OCI-LY1 (cell line): ENCODE measurements around the gene FRMD4A.

Experiments
- EZH2 ChIP-seq: fragments of 200-600 bp; sonication (generic), shearing (Covaris generic); IDR thresholded peaks from 2 replicates; pipeline ENCODE4 v1.8.0; 2017; ENCODE audit warnings: borderline replicate concordance, mixed run types, mild to moderate bottlenecking, antibody characterized with exemption, low read length, moderate library complexity, mixed read lengths
- TF ChIP-seq, protein P1 (sequence below): fragments of 200-600 bp; sonication (generic), shearing (Covaris generic); IDR thresholded peaks from 2 replicates; pipeline ENCODE4 v1.5.1; 2017; ENCODE audit warnings: mild to moderate bottlenecking, antibody characterized with exemption, low read length, moderate library complexity, mixed read lengths

- TF ChIP-seq, protein P1, sequence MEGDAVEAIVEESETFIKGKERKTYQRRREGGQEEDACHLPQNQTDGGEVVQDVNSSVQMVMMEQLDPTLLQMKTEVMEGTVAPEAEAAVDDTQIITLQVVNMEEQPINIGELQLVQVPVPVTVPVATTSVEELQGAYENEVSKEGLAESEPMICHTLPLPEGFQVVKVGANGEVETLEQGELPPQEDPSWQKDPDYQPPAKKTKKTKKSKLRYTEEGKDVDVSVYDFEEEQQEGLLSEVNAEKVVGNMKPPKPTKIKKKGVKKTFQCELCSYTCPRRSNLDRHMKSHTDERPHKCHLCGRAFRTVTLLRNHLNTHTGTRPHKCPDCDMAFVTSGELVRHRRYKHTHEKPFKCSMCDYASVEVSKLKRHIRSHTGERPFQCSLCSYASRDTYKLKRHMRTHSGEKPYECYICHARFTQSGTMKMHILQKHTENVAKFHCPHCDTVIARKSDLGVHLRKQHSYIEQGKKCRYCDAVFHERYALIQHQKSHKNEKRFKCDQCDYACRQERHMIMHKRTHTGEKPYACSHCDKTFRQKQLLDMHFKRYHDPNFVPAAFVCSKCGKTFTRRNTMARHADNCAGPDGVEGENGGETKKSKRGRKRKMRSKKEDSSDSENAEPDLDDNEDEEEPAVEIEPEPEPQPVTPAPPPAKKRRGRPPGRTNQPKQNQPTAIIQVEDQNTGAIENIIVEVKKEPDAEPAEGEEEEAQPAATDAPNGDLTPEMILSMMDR: no peak
- no peak for TF ChIP-seq EZH2
Measured at GRCh38 chr10:13862546-13863233, 468.0 kb downstream of the FRMD4A start.
